HG02981 (cell line): ENCODE results near the gene LARP4B.
"Not testable (repeated sequence)": the region's sequence is repeated elsewhere in the genome, so short reads cannot be mapped to it uniquely, and the experiment has no call there.

Experiments
- ATAC-seq: cut with Tn5 transposase; IDR thresholded peaks from one replicate; pipeline ENCODE4 v1.9.1; 2021; ENCODE audit warnings: mild to moderate bottlenecking, moderate library complexity; ENCODE audit not compliant: unreplicated experiment

LARP4B gene

DNA sequence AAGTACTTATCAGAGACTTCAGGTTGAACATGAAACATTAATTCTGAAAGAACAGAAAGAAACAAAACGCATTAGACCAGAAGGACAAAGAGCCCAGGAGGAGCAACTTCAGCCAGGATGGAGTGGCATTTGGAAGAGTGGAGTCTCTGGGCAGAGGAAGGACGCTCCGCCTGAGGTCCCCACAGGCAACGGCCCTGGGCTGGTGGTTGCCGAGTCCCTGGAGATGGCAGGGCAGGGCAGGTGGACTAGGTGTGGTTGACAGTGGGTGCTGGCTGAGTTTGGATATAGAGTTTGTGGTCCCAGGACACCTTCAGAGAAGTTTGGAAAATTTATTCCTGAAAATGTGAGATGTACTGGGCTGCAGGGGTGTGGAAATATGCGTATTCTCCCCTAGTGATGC, 27.4 kb upstream of the LARP4B start:
- ATAC-seq: no peak

DNA sequence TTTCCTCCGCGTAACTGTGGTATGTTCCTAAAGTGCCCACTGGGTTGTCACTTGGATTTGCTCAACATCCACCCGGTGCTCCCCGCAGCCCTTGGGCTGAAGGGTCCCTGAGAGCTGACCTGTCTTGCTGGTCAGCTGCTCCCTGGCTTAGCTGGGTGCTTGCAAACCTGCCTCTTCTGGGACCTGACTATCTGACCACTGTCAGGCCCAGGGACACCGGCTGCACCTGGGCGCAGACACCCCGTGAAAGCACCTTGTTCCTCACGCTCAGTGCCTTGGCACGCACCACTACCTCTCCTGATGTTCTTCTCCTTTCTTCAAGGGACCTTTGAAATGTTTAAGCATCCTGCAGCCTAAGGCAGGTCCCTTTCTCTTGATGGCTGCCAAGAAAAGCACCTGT, 26.6 kb upstream of the LARP4B start:
- ATAC-seq: no peak

GRCh38 chr10:955820-956217, 24.3 kb upstream of the LARP4B start:
- no peak for ATAC-seq

DNA sequence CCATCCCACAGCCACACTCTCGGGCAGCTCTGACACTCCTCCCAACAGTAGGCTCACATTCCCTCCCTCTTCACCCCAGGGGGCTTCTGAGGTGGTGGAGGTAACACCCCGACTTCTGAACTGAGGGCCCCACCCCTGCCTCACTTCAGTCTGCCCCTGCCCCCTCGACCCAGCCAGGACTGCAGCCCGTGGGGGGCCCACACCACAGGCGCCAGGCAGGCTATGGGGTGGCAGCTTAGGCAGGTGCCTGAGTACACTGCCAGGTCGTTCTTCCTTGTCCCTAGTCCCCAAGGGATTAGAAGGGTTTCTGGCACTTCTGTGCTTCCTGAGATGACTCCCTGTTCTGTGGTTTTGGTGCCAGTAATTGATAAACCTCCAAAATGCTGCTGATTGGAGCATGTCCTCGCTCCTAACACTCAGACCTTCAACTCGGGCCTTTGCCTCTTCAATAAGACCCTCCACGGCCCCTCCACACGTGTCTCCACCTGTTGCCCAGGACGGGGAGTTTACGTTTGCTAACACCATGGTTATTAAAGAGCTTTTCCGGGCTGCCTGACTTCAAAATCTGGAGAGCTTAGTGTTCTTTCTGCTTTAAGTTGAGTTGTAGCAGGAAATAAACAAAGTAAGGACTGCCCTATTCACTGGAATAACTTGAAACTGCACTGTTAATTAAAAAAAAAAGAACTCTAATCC, 23.8 kb upstream of the LARP4B start:
- ATAC-seq: no peak

DNA sequence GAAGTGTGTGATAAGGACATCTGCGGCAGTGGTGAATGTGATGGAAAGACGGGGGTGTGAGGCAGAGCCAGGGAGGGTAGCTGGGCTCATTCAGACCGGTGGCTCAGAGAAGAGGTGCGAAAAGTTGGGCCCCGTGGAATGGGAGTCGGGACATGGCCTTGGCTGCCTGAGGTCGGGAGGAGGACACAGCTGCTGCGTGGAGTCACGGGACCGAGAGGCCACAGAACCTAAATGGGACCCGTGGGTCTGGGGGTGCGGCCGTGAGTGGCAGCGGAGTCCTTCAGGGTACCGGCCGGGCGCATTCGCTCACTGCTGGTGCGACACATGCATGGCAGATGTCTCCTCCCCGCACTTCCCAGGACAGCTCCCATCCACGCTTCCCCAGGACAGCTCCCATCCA, 22.9 kb upstream of the LARP4B start:
- ATAC-seq: no peak

GRCh38 chr10:953836-954235, 22.3 kb upstream of the LARP4B start:
- no peak for ATAC-seq

DNA sequence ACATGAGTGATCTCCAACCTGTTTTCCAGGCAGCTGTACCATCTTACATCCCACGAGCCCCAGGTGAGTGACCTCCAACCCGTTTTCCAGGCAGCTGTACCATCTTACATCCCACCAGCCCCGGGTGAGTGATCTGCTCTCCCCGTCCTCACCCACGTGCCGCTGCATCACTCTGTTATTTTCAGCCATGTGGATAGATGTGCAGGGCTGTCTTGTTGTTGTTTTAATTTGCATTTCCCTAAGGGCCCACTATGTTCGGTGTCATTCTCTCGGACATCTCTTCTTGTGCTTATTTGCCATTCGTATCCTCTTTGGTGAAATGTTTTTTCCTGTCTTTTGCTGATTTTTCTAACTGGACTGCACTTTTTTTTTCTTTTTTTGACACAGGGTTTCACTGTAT, 17.9 kb upstream of the LARP4B start:
- no peak for ATAC-seq

DNA sequence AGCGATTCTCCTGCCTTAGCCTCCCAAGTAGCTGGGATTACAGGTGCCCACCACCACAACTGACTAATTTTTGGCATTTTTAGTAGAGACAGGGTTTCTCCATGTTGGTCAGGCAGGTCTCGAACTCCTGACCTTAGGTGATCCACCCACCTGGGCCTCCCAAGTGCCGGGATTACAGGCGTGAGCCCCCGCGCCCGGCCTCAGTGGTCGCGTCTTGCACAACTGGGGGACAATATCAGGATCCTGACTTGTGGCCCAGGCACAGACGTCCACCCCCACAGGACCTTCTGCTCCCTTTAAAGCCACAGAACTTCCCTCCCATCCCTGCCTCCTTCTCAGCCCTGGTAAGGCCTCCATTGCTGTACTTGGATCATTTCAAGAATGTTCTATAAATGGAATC, 16.8 kb upstream of the LARP4B start:
- no peak for ATAC-seq

DNA sequence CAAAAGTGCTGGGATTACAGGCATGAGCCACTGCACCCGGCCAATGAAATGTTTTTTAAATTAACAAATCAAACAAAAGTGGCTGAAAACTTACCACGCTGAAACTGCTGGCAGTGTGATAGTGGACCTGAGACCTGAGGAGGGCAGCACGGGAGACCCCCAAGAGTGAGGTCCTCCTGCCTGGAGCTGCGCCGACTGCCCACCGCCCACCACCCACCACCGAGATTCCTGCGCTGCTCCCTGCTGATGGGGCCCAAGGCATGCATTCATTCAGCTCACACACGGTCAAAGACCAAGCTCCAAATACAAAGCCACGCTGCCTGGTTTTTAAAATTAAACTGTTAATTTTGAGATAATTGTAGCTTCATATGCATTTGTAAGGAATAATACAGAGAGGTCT, 16.4 kb upstream of the LARP4B start:
- no peak for ATAC-seq

GRCh38 chr10:947051-947450, 15.5 kb upstream of the LARP4B start:
- no peak for ATAC-seq

GRCh38 chr10:945778-946177, 14.3 kb upstream of the LARP4B start:
- ATAC-seq: no peak

- peak; percentile 12 for ATAC-seq
Observed at GRCh38 chr10:944034-944831, 12.7 kb upstream of the LARP4B start.

- peak; percentile 46 for ATAC-seq
Observed at GRCh38 chr10:943334-944033, 12.0 kb upstream of the LARP4B start.

DNA sequence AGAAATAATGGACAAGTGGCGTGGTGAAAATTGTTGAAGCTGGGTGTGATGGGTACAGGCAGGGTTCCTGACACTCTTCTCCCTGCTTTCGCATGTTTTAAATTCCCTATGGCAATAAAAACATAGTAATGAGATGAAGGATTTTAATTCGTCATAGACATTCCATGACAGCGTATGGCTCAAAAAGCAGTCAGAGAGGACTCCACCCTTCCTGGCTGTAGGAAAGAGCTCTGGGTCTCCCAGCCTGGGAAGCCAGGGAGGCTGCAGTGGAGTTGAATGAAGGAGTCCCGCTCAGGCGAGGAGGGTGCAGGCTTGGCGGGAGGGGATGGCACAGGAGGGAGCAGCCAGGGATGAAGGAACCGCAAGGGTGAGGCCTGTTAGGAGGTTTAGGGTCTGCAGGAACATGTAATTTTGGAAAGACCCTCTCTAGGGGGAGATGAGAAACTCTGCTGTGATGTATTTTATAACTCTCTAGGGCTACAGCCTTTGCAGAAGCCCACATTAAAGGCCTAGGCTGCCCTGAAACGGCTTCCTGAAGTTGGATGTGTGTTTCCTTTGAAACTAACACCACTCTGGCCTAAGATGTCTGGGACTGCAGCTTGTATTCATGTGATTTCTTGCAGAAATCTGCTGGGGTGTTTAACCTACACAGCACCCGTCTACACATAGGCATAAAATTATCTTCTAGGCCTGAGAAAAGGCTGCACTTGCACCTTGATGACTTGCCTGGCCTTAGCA, 7.6 kb upstream of the LARP4B start:
- ATAC-seq: no peak

DNA sequence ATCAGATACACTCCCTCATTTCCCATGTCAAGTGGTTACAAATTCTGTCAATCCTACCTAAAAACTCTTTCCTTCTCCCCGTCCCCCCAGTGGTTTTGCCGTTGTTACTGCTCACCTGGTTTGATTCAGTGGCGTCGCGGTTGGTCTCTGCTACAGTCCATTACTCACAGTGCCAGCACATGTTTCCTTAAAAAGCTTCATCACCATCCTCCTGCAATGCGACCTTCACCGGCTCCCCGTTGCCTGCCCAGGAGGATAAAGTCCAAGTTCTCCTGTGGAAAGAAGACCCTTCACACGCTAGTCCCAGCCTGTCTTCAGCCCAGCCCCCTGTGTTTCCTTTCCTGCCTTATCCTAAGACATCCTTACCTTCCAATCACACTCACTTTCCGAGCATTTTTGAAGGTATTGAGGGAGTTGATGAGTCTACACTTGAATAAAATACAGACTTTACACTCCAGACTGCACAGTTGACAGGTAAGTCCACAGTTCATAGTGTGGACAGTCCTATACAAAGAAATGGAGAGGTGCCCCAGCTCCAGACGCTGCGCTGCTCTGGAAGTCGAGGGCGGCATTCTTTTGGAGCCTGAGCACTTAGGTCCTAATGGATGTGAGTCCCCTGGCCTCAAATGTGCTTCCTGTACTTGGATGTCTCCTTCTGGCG, 3.4 kb upstream of the LARP4B start:
- ATAC-seq: no peak

- ATAC-seq: not testable (repeated sequence)
Observed at GRCh38 chr10:934165-934564, 2.7 kb upstream of the LARP4B start.

GRCh38 chr10:932589-932988, 1.1 kb upstream of the LARP4B start:
- ATAC-seq: no peak

GRCh38 chr10:930625-931325, 730 bp downstream of the LARP4B start:
- no peak for ATAC-seq

- ATAC-seq: peak; percentile 24
Observed at GRCh38 chr10:929960-930624, 1.4 kb downstream of the LARP4B start.

DNA sequence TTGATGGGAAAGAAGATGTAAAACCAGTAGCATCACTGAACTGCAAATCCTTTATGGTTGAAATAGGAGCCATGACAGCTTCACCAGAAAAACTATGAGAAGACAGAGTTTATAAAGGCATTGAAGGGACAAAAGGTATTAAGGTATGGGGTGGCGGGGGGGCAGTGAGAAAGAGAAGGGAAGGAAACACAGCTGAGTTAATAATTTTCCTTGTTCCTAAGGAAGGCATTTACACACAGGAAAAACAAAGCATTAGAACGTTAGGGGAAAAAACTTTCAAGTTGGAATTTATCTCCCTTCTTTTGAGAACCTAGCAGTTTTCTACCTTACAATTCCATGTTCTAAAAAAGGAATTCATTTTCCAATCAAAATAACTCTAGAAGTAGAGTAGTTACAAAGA, 4.4 kb downstream of the LARP4B start:
- ATAC-seq: no peak
